Measurements from ENCODE around the gene PCGF3.

DNA sequence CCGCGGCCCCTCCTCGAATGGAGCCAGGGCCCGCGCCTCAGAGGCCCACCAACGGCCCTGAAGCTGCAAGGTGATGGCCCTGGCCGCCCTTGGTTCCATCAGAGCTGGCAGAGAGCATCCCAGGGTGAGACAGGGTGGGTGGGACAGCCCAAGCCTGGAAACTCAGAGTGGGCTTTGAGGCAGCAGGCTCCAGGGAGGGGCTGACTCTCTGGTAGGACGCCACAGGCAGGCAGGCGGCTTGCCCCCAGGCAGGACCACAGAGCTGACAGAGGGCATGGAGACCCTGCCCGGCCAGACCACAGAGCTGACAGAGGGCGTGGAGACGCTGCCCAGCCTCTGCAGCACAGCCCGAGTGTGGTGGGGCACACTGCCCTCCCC, 26.5 kb upstream of the PCGF3 start:
- TF ChIP-seq POLR2AphosphoS5 (IDR thresholded peaks at IDR 0.05) (no peak), POLR2A (IDR thresholded peaks at IDR 0.05) (no peak)

Data from transverse colon (tissue), 3 donors.